ENCODE measurements around the gene BNIP3. TPM values are rescaled to one million over a fixed set of nuclear protein-coding genes. Genes with fewer than 3 reads are reported as not detected.
A peak's percentile ranks its signal among the peaks of the same experiment; 100 is the strongest.

Gene BNIP3
- total RNA-seq, 2 experiments from 2014 or later, result 60.2 to 62.3 TPM

GRCh38 chr10:131980761-131981428 lies 828 bp downstream of the BNIP3 start:
- DNase-seq, result no peak
- Mint-ChIP-seq H3K36me3 (ENCODE audit: low read depth) (peaks cover 23% of the 10 kb centered on the region), H3K27me3 (peaks cover 17% of the 10 kb centered on the region), H3K27ac (peak overlapping the region; percentile 40), H3K4me1 (peaks cover 46% of the 10 kb centered on the region), H3K9me3 (no peaks in the 10 kb centered on the region), H3K4me3 (peak overlapping the region; percentile 76)
- ChIA-PET CTCF (interaction anchor here (1.1 to 1.6 kb wide), 4 partner anchors 9 to 95 kb away, joined by 4 to 10 read pairs (median 6); no protein-coding TSS in a partner anchor), POLR2A (interaction anchor here (0.8 to 1.9 kb wide), 6 partner anchors 9 to 81 kb away, joined by 3 to 24 read pairs (median 4); no protein-coding TSS in a partner anchor)

DNA sequence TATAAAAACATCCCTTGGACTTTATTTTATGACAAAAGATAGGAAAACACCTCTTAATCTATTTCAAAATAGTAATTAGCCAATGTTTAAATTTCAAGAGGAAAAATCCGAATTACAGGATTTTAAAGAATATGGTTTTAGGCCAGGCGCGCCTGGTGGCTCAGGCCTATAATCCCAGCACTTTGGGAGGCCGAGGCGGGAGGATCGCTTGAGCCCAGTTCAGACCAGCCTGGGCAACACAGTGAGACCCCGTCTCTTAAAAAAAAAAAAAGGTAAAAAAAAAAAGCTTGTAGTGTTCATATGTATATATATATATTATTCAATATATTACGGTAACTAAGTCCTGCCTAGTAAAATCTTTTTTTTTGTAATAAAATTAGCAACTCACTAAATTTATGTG lies 1.4 kb downstream of the BNIP3 start:
- peaks cover 23% of the 10 kb centered on the region for H3K36me3 Mint-ChIP-seq (ENCODE audit: low read depth)
- no peak for DNase-seq
- peaks cover 16% of the 10 kb centered on the region for H3K27me3 Mint-ChIP-seq
- POLR2A ChIA-PET, result interaction anchor here (1.3 to 1.9 kb wide), 4 partner anchors 8 to 80 kb away, joined by 3 to 24 read pairs (median 8); no protein-coding TSS in a partner anchor
- CTCF ChIA-PET, result interaction anchor here (1.3 to 1.6 kb wide), 3 partner anchors 8 to 42 kb away, joined by 4 to 10 read pairs (median 8); no protein-coding TSS in a partner anchor
- H3K27ac Mint-ChIP-seq, result no peak overlapping the region
- peaks cover 52% of the 10 kb centered on the region for H3K4me1 Mint-ChIP-seq
- H3K9me3 Mint-ChIP-seq, result no peaks in the 10 kb centered on the region
- peak overlapping the region; percentile 76 for H3K4me3 Mint-ChIP-seq

- peaks cover 16% of the 10 kb centered on the region for H3K27me3 Mint-ChIP-seq
- H3K36me3 Mint-ChIP-seq (ENCODE audit: low read depth), result peaks cover 23% of the 10 kb centered on the region
Observed at GRCh38 chr10:131979821-131980270, 1.9 kb downstream of the BNIP3 start.

GRCh38 chr10:131979336-131979735 lies 2.4 kb downstream of the BNIP3 start:
- H3K4me1 Mint-ChIP-seq, result peaks cover 60% of the 10 kb centered on the region
- peak overlapping the region; percentile 2 for H3K27ac Mint-ChIP-seq
- no peaks in the 10 kb centered on the region for H3K9me3 Mint-ChIP-seq
- H3K4me3 Mint-ChIP-seq, result peak overlapping the region; percentile 75
- ChIA-PET POLR2A (interaction anchor here (1.0 kb wide), 1 partner anchor 77 kb away, joined by 3 read pairs; no protein-coding TSS in a partner anchor), CTCF (no interaction called here)
- no peak for DNase-seq
- H3K27me3 Mint-ChIP-seq, result peaks cover 11% of the 10 kb centered on the region
- peaks cover 23% of the 10 kb centered on the region for H3K36me3 Mint-ChIP-seq (ENCODE audit: low read depth)

More at GRCh38 chr10:131979821-131980270, 1.9 kb downstream of the BNIP3 start:
- no peak for DNase-seq
- Mint-ChIP-seq H3K27ac (no peak overlapping the region), H3K4me3 (peak overlapping the region; percentile 75), H3K9me3 (no peaks in the 10 kb centered on the region), H3K4me1 (peaks cover 57% of the 10 kb centered on the region)
- ChIA-PET POLR2A (no interaction called here), CTCF (no interaction called here)

DNA sequence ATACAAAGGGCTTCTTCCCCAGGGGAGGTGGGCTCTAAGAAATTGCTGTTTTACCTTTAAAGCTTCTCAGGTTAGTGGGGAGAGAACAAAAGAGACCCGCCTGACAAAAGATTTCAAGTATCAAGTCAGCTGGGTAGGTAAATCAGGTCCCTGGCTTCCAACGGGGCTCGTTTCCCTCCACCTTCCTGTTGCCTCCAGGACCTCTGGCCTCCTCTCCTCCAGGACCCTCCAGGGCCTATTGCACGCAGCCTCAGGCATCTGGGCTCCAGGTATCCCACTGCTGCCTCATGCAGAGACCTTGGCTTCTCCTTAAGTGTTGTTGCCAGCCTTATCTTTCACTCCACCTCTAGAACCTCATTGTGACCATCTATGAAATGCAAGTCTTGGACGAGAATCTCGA lies 2.9 kb downstream of the BNIP3 start:
- peaks cover 11% of the 10 kb centered on the region for H3K27me3 Mint-ChIP-seq
- ChIA-PET POLR2A (interaction anchor here (0.8 to 1.1 kb wide), 3 partner anchors 13 to 79 kb away, joined by 3 read pairs; no protein-coding TSS in a partner anchor), CTCF (no interaction called here)
- no peaks in the 10 kb centered on the region for H3K9me3 Mint-ChIP-seq
- peak overlapping the region; percentile 2 for H3K27ac Mint-ChIP-seq
- H3K4me3 Mint-ChIP-seq, result peak overlapping the region; percentile 75
- peaks cover 65% of the 10 kb centered on the region for H3K4me1 Mint-ChIP-seq
- H3K36me3 Mint-ChIP-seq (ENCODE audit: low read depth), result peaks cover 27% of the 10 kb centered on the region
- no peak for DNase-seq

GRCh38 chr10:131978366-131978765 lies 3.4 kb downstream of the BNIP3 start:
- ChIA-PET CTCF (no interaction called here), POLR2A (interaction anchor here (0.8 to 1.1 kb wide), 3 partner anchors 13 to 78 kb away, joined by 3 read pairs; no protein-coding TSS in a partner anchor)
- H3K4me1 Mint-ChIP-seq, result peaks cover 69% of the 10 kb centered on the region
- H3K9me3 Mint-ChIP-seq, result no peaks in the 10 kb centered on the region
- peak overlapping the region; percentile 11 for H3K27ac Mint-ChIP-seq
- DNase-seq, result no peak
- H3K36me3 Mint-ChIP-seq (ENCODE audit: low read depth), result peaks cover 29% of the 10 kb centered on the region
- H3K27me3 Mint-ChIP-seq, result peaks cover 6% of the 10 kb centered on the region
- no peak overlapping the region for H3K4me3 Mint-ChIP-seq

- Mint-ChIP-seq H3K4me1 (peaks cover 76% of the 10 kb centered on the region), H3K4me3 (no peak overlapping the region), H3K36me3 (ENCODE audit: low read depth) (peaks cover 35% of the 10 kb centered on the region)
Observed at GRCh38 chr10:131977323-131978096, 4.2 kb downstream of the BNIP3 start.

GRCh38 chr10:131975796-131976195 lies 5.9 kb downstream of the BNIP3 start:
- Mint-ChIP-seq H3K27ac (no peak overlapping the region), H3K4me3 (no peak overlapping the region), H3K27me3 (no peaks in the 10 kb centered on the region), H3K36me3 (ENCODE audit: low read depth) (peaks cover 46% of the 10 kb centered on the region), H3K4me1 (peaks cover 84% of the 10 kb centered on the region), H3K9me3 (no peaks in the 10 kb centered on the region)
- ChIA-PET CTCF (interaction anchor here (1.3 kb wide), 1 partner anchor 11 kb away, joined by 3 read pairs; no protein-coding TSS in a partner anchor), POLR2A (interaction anchor here (1.2 to 2.0 kb wide), 2 partner anchors 72 to 79 kb away, joined by 5 to 6 read pairs; no protein-coding TSS in a partner anchor)
- DNase-seq, result no peak

More at GRCh38 chr10:131977323-131978096, 4.2 kb downstream of the BNIP3 start:
- DNase-seq, result no peak
- H3K9me3 Mint-ChIP-seq, result no peaks in the 10 kb centered on the region
- CTCF ChIA-PET, result no interaction called here
- H3K27ac Mint-ChIP-seq, result peak overlapping the region; percentile 11
- POLR2A ChIA-PET, result no interaction called here
- H3K27me3 Mint-ChIP-seq, result no peaks in the 10 kb centered on the region

GRCh38 chr10:131975003-131975402 lies 6.7 kb downstream of the BNIP3 start:
- no peaks in the 10 kb centered on the region for H3K9me3 Mint-ChIP-seq
- no peak for DNase-seq
- ChIA-PET CTCF (interaction anchor here (1.3 to 3.3 kb wide), 2 partner anchors 10 to 48 kb away, joined by 3 to 18 read pairs; no protein-coding TSS in a partner anchor), POLR2A (interaction anchor here (1.1 to 2.7 kb wide), 4 partner anchors 10 to 78 kb away, joined by 3 to 13 read pairs (median 6); no protein-coding TSS in a partner anchor)
- no peaks in the 10 kb centered on the region for H3K27me3 Mint-ChIP-seq
- H3K4me1 Mint-ChIP-seq, result peaks cover 82% of the 10 kb centered on the region
- peaks cover 52% of the 10 kb centered on the region for H3K36me3 Mint-ChIP-seq (ENCODE audit: low read depth)
- no peak overlapping the region for H3K27ac Mint-ChIP-seq
- no peak overlapping the region for H3K4me3 Mint-ChIP-seq

DNA sequence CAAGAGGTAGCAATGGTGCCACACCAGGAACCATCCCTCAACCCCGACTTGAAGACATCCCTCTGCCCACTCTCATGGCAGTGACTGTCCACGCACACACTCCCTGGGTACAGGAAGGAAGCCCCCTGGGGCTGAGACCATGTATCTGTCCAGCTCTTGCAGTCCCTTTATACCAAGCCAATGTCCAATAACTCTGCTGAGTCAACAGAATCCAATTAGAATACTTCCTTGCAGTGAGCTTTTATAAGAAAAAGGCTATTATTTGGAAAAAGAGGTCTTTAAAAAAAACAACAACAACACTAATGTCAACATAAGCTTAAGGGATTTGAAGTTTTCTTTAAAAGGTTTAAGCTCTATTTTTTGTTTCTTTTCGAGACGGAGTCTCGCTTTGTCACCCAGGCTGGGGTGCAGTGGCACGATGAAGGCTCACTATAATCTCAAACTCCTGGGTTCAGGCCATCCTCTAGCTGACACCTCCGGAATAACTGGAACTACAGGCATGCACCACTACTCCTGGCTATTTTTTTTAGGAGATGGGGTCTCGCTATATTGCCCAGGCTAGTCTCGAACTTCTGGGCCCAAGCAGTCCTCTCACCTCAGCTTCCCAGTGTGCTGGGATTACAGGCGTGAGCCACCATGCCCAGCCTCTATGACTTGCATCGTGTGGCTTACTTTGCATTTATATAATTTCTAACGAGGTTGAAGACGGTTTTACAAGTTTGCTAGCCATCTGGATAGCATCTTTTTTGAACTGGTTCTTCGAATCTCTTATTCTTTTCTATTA lies 7.5 kb downstream of the BNIP3 start:
- ChIA-PET POLR2A (interaction anchor here (1.1 to 3.2 kb wide), 5 partner anchors 9 to 77 kb away, joined by 3 to 17 read pairs (median 6); no protein-coding TSS in a partner anchor), CTCF (interaction anchor here (1.1 to 3.3 kb wide), 5 partner anchors 10 to 88 kb away, joined by 3 to 18 read pairs (median 3); no protein-coding TSS in a partner anchor)
- Mint-ChIP-seq H3K27ac (peak overlapping the region; percentile 77), H3K9me3 (no peaks in the 10 kb centered on the region), H3K4me1 (peaks cover 75% of the 10 kb centered on the region), H3K27me3 (no peaks in the 10 kb centered on the region), H3K36me3 (ENCODE audit: low read depth) (peaks cover 53% of the 10 kb centered on the region), H3K4me3 (peak overlapping the region; percentile 53)
- DNase-seq, result no peak

DNA sequence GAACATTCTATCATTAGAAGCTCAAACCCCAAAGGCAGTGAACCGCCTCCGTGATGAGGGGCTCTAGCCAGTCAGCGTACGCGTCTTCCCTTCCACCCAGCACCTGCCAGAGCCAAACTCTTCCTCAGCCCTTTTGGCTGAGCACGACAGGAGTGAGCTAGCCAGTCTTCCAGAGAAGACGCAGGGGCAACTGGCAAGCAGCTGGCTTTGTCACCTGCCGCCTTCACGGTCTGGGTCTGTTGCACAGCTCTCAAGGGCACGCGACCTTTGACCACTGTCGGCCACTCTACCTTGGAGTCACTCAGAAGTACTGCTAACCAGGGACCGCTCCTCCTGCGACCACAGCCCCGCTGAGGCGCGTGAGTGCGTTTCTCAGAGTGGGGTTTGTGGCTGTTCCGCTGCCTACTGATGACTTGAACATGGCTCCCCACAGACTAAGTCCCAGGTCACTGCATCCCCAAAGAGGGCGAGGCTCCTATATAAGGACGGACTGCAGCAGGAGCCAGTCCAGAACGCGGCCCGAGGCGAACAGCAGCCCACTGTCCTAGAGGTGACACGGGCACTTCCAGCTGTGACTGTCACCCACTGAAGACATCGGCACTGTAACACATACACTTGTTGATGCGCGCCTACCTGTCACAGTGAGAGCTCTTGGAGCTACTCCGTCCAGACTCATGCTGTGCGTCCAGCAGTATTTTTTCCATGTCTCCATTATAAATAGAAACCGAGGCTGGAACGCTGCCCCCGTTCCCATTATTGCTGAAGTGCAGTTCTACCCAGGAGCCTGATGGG lies 8.4 kb downstream of the BNIP3 start:
- Mint-ChIP-seq H3K9me3 (no peaks in the 10 kb centered on the region), H3K4me1 (peaks cover 69% of the 10 kb centered on the region), H3K36me3 (ENCODE audit: low read depth) (peaks cover 60% of the 10 kb centered on the region), H3K4me3 (peak overlapping the region; percentile 72), H3K27me3 (no peaks in the 10 kb centered on the region), H3K27ac (peak overlapping the region; percentile 89)
- ChIA-PET CTCF (interaction anchor here (1.0 to 3.3 kb wide), 7 partner anchors 8 to 88 kb away, joined by 3 to 18 read pairs (median 5); partner anchors contain the start of gene BNIP3), POLR2A (interaction anchor here (1.1 to 3.2 kb wide), 7 partner anchors 8 to 77 kb away, joined by 3 to 24 read pairs (median 13); partner anchors contain the start of genes BNIP3 and PPP2R2D)
- DNase-seq, result no peak

All from activated CD4-positive, alpha-beta memory T cell treated with anti-CD3 and anti-CD28 coated beads, Interleukin-2, amount 10 ng/mL, durations not matched to agents 7 days and 5 days (primary cell).